Measurements from ENCODE around the gene PROK2.

The PROK2 gene

GRCh38 chr3:71784914-71785531, at the start of gene PROK2:
Gene PROK2 (minus strand): TSS chr3:71785148. CDS start chr3:71785052, 96 bp downstream.
- peak in 1 of 2 donors; percentile 7 for DNase-seq (ENCODE audit: extremely low read depth in 1 of 2, low read depth in 1 of 2)

GRCh38 chr3:71831599-71831998, 46.7 kb upstream of the PROK2 start:
- DNase-seq (ENCODE audit: extremely low read depth in 1 of 2, low read depth in 1 of 2): no peak

GRCh38 chr3:71825551-71826283, 40.8 kb upstream of the PROK2 start:
- no peak for DNase-seq (ENCODE audit: extremely low read depth in 1 of 2, low read depth in 1 of 2)

- DNase-seq (ENCODE audit: extremely low read depth in 1 of 2, low read depth in 1 of 2): no peak
Observed at GRCh38 chr3:71821116-71821515, 36.2 kb upstream of the PROK2 start.

GRCh38 chr3:71817262-71817661, 32.3 kb upstream of the PROK2 start:
- no peak for DNase-seq (ENCODE audit: extremely low read depth in 1 of 2, low read depth in 1 of 2)

GRCh38 chr3:71816767-71817156, 31.8 kb upstream of the PROK2 start:
- no peak for DNase-seq (ENCODE audit: extremely low read depth in 1 of 2, low read depth in 1 of 2)

GRCh38 chr3:71815340-71816067, 30.6 kb upstream of the PROK2 start:
- DNase-seq (ENCODE audit: extremely low read depth in 1 of 2, low read depth in 1 of 2): no peak

- DNase-seq (ENCODE audit: extremely low read depth in 1 of 2, low read depth in 1 of 2): no peak
Observed at GRCh38 chr3:71813704-71814103, 28.8 kb upstream of the PROK2 start.

- DNase-seq (ENCODE audit: extremely low read depth in 1 of 2, low read depth in 1 of 2): no peak
Observed at GRCh38 chr3:71813073-71813472, 28.1 kb upstream of the PROK2 start.

- DNase-seq (ENCODE audit: extremely low read depth in 1 of 2, low read depth in 1 of 2): no peak
Observed at GRCh38 chr3:71810056-71810455, 25.1 kb upstream of the PROK2 start.

GRCh38 chr3:71809321-71810026, 24.5 kb upstream of the PROK2 start:
- DNase-seq (ENCODE audit: extremely low read depth in 1 of 2, low read depth in 1 of 2): no peak

GRCh38 chr3:71806736-71807135, 21.8 kb upstream of the PROK2 start:
- no peak for DNase-seq (ENCODE audit: extremely low read depth in 1 of 2, low read depth in 1 of 2)

GRCh38 chr3:71805691-71806090, 20.7 kb upstream of the PROK2 start:
- no peak for DNase-seq (ENCODE audit: extremely low read depth in 1 of 2, low read depth in 1 of 2)

- DNase-seq (ENCODE audit: extremely low read depth in 1 of 2, low read depth in 1 of 2): no peak
Observed at GRCh38 chr3:71805199-71805598, 20.3 kb upstream of the PROK2 start.

GRCh38 chr3:71803248-71803647, 18.3 kb upstream of the PROK2 start:
- DNase-seq (ENCODE audit: extremely low read depth in 1 of 2, low read depth in 1 of 2): no peak

- DNase-seq (ENCODE audit: extremely low read depth in 1 of 2, low read depth in 1 of 2): no peak
Observed at GRCh38 chr3:71801986-71802385, 17.0 kb upstream of the PROK2 start.

- DNase-seq (ENCODE audit: extremely low read depth in 1 of 2, low read depth in 1 of 2): no peak
Observed at GRCh38 chr3:71800023-71800422, 15.1 kb upstream of the PROK2 start.

GRCh38 chr3:71797455-71797854, 12.5 kb upstream of the PROK2 start:
- no peak for DNase-seq (ENCODE audit: extremely low read depth in 1 of 2, low read depth in 1 of 2)

- no peak for DNase-seq (ENCODE audit: extremely low read depth in 1 of 2, low read depth in 1 of 2)
Observed at GRCh38 chr3:71796290-71796689, 11.3 kb upstream of the PROK2 start.

- no peak for DNase-seq (ENCODE audit: extremely low read depth in 1 of 2, low read depth in 1 of 2)
Observed at GRCh38 chr3:71791634-71792033, 6.7 kb upstream of the PROK2 start.

GRCh38 chr3:71789922-71790321, 5.0 kb upstream of the PROK2 start:
- DNase-seq (ENCODE audit: extremely low read depth in 1 of 2, low read depth in 1 of 2): no peak
